Neuronal stem cell (in vitro differentiated cells): ENCODE data around the gene TMEM163.

Experiments
- DNase-seq: peaks from one replicate; pipeline ENCODE4 v3.0.0-alpha.2; 2013; ENCODE audit warnings: low spot score
- H2AFZ ChIP-seq: one replicate; pipeline ENCODE4 v1.6.1; 2013; ENCODE audit warnings: mild to moderate bottlenecking, low read length, inconsistent platforms
- H2AK5ac ChIP-seq: 2 replicates; pipeline ENCODE4 v1.6.1; 2013; ENCODE audit warnings: low read depth, mild to moderate bottlenecking, inconsistent platforms, low read length, moderate library complexity, mixed read lengths
- H2BK120ac ChIP-seq: 2 replicates; pipeline ENCODE4 v1.6.1; 2013; ENCODE audit warnings: low read depth, mild to moderate bottlenecking, inconsistent platforms, low read length, moderate library complexity, mixed read lengths
- H2BK12ac ChIP-seq: one replicate; pipeline ENCODE4 v1.6.1; 2013; ENCODE audit warnings: low read length, inconsistent platforms
- H2BK15ac ChIP-seq: 2 replicates; pipeline ENCODE4 v1.6.1; 2013; ENCODE audit warnings: mild to moderate bottlenecking, low read length, inconsistent platforms, mixed read lengths
- H2BK5ac ChIP-seq: one replicate; pipeline ENCODE4 v1.6.1; 2013; ENCODE audit warnings: inconsistent platforms, mild to moderate bottlenecking, low read length, moderate library complexity
- H3K14ac ChIP-seq: one replicate; pipeline ENCODE4 v1.6.1; 2013; ENCODE audit warnings: low read length, inconsistent platforms
- H3K18ac ChIP-seq: 2 replicates; pipeline ENCODE4 v1.6.1; 2013; ENCODE audit warnings: low read length, inconsistent platforms
- H3K23ac ChIP-seq: 2 replicates; pipeline ENCODE4 v1.6.1; 2013; ENCODE audit warnings: low read depth, mild to moderate bottlenecking, mixed read lengths, low read length, inconsistent platforms; ENCODE audit not compliant: poor library complexity
- H3K27ac ChIP-seq: replicated peaks from 3 replicates; pipeline ENCODE4 v1.5.1; 2013; ENCODE audit warnings: low read length, inconsistent platforms
- H3K27me3 ChIP-seq, 3 experiments: 2 replicates each; pipeline ENCODE4 v1.6.1; 2013; ENCODE audit warnings: low read length in 3 of 3, mild to moderate bottlenecking in 2 of 3, inconsistent platforms in 1 of 3, low read depth in 1 of 3, mixed read lengths in 1 of 3, moderate library complexity in 1 of 3; ENCODE audit not compliant: control insufficient read depth in 3 of 3, insufficient read depth in 3 of 3
- H3K36me3 ChIP-seq, 2 donors: replicated peaks in 1 of 2; 2 replicates each; pipeline ENCODE4 v1.6.1; 2013; ENCODE audit warnings: low read length in 2 of 2; ENCODE audit not compliant: control insufficient read depth in 2 of 2, insufficient read depth in 2 of 2
- H3K4ac ChIP-seq: 2 replicates; pipeline ENCODE4 v1.6.1; 2013; ENCODE audit warnings: inconsistent platforms, mild to moderate bottlenecking, low read length, moderate library complexity
- H3K4me1 ChIP-seq, 2 donors: 1 replicate in 1 of 2; 2 replicates in 1 of 2; pipeline ENCODE4 v1.6.1; 2013; ENCODE audit warnings: low read length in 2 of 2, low read depth in 1 of 2; ENCODE audit not compliant: control insufficient read depth in 2 of 2, insufficient read depth in 1 of 2
- H3K4me2 ChIP-seq: one replicate; pipeline ENCODE4 v1.6.1; 2013; ENCODE audit warnings: mild to moderate bottlenecking, low read length, inconsistent platforms; ENCODE audit not compliant: insufficient read depth, poor library complexity, severe bottlenecking
- H3K4me3 ChIP-seq, 2 donors: 2 replicates each; pipeline ENCODE4 v1.5.1; 2013; ENCODE audit warnings: low read length in 2 of 2, mild to moderate bottlenecking in 2 of 2, inconsistent platforms in 1 of 2, moderate library complexity in 1 of 2
- H3K79me1 ChIP-seq: one replicate; pipeline ENCODE4 v1.6.1; 2013; ENCODE audit warnings: low read depth, mild to moderate bottlenecking, inconsistent platforms, low read length, moderate library complexity
- H3K9ac ChIP-seq: one replicate; pipeline ENCODE4 v1.6.1; 2013; ENCODE audit warnings: mild to moderate bottlenecking, low read depth, low read length, inconsistent platforms; ENCODE audit not compliant: poor library complexity
- H3K9me3 ChIP-seq, 2 donors: replicated peaks in 1 of 2; 2 replicates each; pipeline versions ENCODE3 to v1.6.1; 2013; ENCODE audit warnings: low read length in 2 of 2, mild to moderate bottlenecking in 2 of 2, inconsistent platforms in 1 of 2, low read depth in 1 of 2, mixed read lengths in 1 of 2, moderate library complexity in 1 of 2; ENCODE audit not compliant: control insufficient read depth in 2 of 2, insufficient read depth in 1 of 2
- H4K8ac ChIP-seq: one replicate; pipeline ENCODE4 v1.6.1; 2013; ENCODE audit warnings: low read depth, mild to moderate bottlenecking, inconsistent platforms, low read length, moderate library complexity
- H4K91ac ChIP-seq: one replicate; pipeline ENCODE4 v1.6.1; 2013; ENCODE audit warnings: low read length, low read depth, mild to moderate bottlenecking, inconsistent platforms; ENCODE audit not compliant: poor library complexity
- WGBS, 2 donors: extraction: QIAGEN DNeasy Blood & Tissue Kit; methylation state at CpG; one replicate each; pipeline ENCODE4 v1.1.7; 2013; ENCODE audit warnings: missing lambda C conversion rate in 2 of 2, mixed read lengths in 1 of 2; ENCODE audit not compliant: insufficient read length in 2 of 2, insufficient replicate concordance in 1 of 2; ENCODE audit errors: extremely low coverage in 2 of 2; 5-methylcytosine and 5-hydroxymethylcytosine counted together

The TMEM163 gene

GRCh38 chr2:134453973-134454372 lies 264.8 kb downstream of the TMEM163 start:
- no peak overlapping the region for H3K27ac ChIP-seq
- no CpG with 5 or more reads among the region's 10 CpGs for WGBS, 2 donors

GRCh38 chr2:134453476-134453875 lies 265.3 kb downstream of the TMEM163 start:
- Histone ChIP-seq H2BK12ac (no peak overlapping the region), H3K4ac (no peak overlapping the region), H2BK5ac (no peak overlapping the region), H3K9ac (no peak overlapping the region), H2AFZ (no peak overlapping the region), H3K4me2 (no peak overlapping the region), H2BK120ac (no peak overlapping the region), H3K4me3 (no peak overlapping the region), H3K36me3 (peaks cover 5 to 10% of the 10 kb centered on the region in 2 donors), H3K23ac (no peak overlapping the region), H2AK5ac (no peak overlapping the region), H3K27me3 (no peaks in the 10 kb centered on the region), H3K4me1 (no peaks in the 10 kb centered on the region), H4K8ac (no peak overlapping the region), H3K14ac (no peak overlapping the region), H3K79me1 (no peaks in the 10 kb centered on the region), H4K91ac (no peak overlapping the region), H3K18ac (no peak overlapping the region), H3K9me3 (no peaks in the 10 kb centered on the region), H3K27ac (no peak overlapping the region), H2BK15ac (no peak overlapping the region)
- WGBS, 2 donors: no CpG with 5 or more reads among the region's 4 CpGs
- DNase-seq: no peak

More at GRCh38 chr2:134453973-134454372, 264.8 kb downstream of the TMEM163 start:
- peaks cover 4 to 10% of the 10 kb centered on the region in 2 donors for H3K36me3 ChIP-seq
- H3K4ac ChIP-seq: no peak overlapping the region
- no peak overlapping the region for H3K4me2 ChIP-seq
- H3K18ac ChIP-seq: peak overlapping the region; percentile 25
- no peak overlapping the region for H3K9ac ChIP-seq
- H3K27me3 ChIP-seq: no peaks in the 10 kb centered on the region
- no peaks in the 10 kb centered on the region for H3K4me1 ChIP-seq
- no peak overlapping the region for H2BK5ac ChIP-seq
- H4K91ac ChIP-seq: no peak overlapping the region
- no peaks in the 10 kb centered on the region for H3K79me1 ChIP-seq
- no peaks in the 10 kb centered on the region for H3K9me3 ChIP-seq
- no peak overlapping the region for H3K23ac ChIP-seq
- no peak overlapping the region for H3K14ac ChIP-seq
- H4K8ac ChIP-seq: no peak overlapping the region
- no peak overlapping the region for H2BK120ac ChIP-seq
- no peak overlapping the region for H2AFZ ChIP-seq
- DNase-seq: no peak
- H2BK15ac ChIP-seq: no peak overlapping the region
- H3K4me3 ChIP-seq: no peak overlapping the region
- H2AK5ac ChIP-seq: no peak overlapping the region
- no peak overlapping the region for H2BK12ac ChIP-seq

GRCh38 chr2:134452042-134452733 lies 266.6 kb downstream of the TMEM163 start:
- Histone ChIP-seq H3K27me3 (no peaks in the 10 kb centered on the region), H3K4ac (no peak overlapping the region), H4K8ac (no peak overlapping the region), H3K79me1 (no peaks in the 10 kb centered on the region), H3K4me1 (no peaks in the 10 kb centered on the region), H2BK12ac (no peak overlapping the region), H3K14ac (no peak overlapping the region), H3K27ac (no peak overlapping the region), H3K18ac (no peak overlapping the region), H3K4me3 (no peak overlapping the region), H3K36me3 (peaks cover 7 to 16% of the 10 kb centered on the region in 2 donors), H2BK15ac (no peak overlapping the region), H2BK5ac (no peak overlapping the region), H3K9ac (no peak overlapping the region), H3K4me2 (no peak overlapping the region), H2AK5ac (no peak overlapping the region), H3K9me3 (no peaks in the 10 kb centered on the region), H2BK120ac (no peak overlapping the region), H2AFZ (no peak overlapping the region), H4K91ac (no peak overlapping the region), H3K23ac (no peak overlapping the region)
- WGBS, 2 donors: no CpG with 5 or more reads among the region's 9 CpGs
- no peak for DNase-seq

- DNase-seq: no peak
- Histone ChIP-seq H2BK12ac (no peak overlapping the region), H3K23ac (no peak overlapping the region), H3K4ac (no peak overlapping the region), H3K18ac (no peak overlapping the region), H3K27ac (no peak overlapping the region), H4K8ac (no peak overlapping the region), H2BK120ac (no peak overlapping the region), H3K9ac (no peak overlapping the region), H3K36me3 (peaks cover 7 to 17% of the 10 kb centered on the region in 2 donors), H2BK5ac (no peak overlapping the region), H3K9me3 (no peaks in the 10 kb centered on the region), H2AK5ac (no peak overlapping the region), H3K14ac (no peak overlapping the region), H3K4me3 (no peak overlapping the region), H2AFZ (no peak overlapping the region), H3K27me3 (no peaks in the 10 kb centered on the region), H4K91ac (no peak overlapping the region), H3K79me1 (no peaks in the 10 kb centered on the region), H3K4me2 (no peak overlapping the region), H2BK15ac (no peak overlapping the region), H3K4me1 (no peaks in the 10 kb centered on the region)
- WGBS, 2 donors: no CpG with 5 or more reads among the region's 2 CpGs
These were observed 267.5 kb downstream of the TMEM163 start for GRCh38 chr2:134451347-134451630.
